T follicular helper cell (primary cell): ENCODE measurements around the gene SRGAP2B.
"Not testable (repeated sequence)": the region's sequence is repeated elsewhere in the genome, so short reads cannot be mapped to it uniquely, and the experiment has no call there.

Experiments
- DNase-seq: peaks from one replicate; pipeline ENCODE4 v3.0.0-alpha.2; 2020; ENCODE audit warnings: low read depth

SRGAP2B gene

DNA sequence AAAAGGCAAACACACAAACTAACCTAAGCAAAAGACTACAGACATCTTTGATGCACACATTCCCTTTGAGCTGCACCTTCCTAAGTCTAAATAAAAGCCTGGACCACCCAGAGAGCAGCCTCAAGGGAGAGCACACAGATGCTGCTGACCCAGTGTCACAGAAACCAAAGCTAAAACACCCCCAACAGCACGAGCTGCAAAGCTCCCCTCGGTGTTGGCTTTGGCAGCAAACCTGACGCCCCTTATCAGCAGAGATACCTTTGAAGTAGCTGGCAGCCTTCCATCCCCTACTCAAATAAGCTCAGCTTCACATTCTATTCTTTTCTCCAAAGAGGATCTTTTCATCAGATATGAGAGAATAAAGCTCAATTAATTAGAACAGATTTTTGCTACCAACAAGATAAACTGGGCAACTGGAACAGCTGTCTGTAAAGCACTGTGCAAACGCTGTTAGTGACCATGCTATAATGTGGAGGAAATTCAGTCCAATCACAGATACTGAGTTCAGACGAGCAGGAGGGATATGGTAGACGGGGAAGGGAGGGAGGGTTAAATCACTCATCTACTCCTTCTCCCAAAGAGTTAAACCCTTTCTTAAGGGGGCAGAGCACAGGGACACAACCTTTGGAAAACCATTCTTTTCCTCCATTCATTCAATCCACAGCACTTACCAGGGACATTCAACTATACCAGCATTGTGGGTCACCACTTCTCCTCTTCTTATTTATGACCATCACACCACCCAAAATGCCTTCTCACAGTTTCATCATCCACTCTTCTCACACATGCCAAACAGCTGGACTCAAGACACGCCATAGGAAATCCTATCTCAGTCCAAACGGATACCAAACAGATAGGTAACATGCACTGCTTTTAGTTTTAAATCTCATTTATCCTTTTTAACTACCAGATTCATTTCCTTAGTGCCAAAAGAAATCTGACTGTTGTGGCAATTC is 148.3 kb downstream of the SRGAP2B start:
- DNase-seq: not testable (repeated sequence)

DNA sequence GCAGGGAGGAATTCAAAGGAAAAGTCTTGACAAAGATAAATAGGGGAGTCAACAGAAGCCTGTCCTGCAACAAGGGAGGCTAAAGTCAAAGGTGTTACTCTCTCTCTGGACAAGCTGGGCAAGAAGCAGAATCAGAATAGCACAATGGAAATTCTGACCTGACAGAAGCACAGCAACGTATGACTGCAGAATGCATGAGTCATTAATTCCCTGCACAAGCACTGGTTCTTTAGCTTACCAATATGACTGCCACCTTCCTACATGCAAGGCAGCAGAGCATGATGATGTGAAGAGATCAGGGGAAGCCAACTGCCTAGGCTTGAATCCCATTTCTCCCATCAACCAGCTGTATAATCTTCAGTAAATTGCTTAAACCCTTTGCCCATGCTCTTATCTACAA is 153.4 kb downstream of the SRGAP2B start:
- not testable (repeated sequence) for DNase-seq

DNA sequence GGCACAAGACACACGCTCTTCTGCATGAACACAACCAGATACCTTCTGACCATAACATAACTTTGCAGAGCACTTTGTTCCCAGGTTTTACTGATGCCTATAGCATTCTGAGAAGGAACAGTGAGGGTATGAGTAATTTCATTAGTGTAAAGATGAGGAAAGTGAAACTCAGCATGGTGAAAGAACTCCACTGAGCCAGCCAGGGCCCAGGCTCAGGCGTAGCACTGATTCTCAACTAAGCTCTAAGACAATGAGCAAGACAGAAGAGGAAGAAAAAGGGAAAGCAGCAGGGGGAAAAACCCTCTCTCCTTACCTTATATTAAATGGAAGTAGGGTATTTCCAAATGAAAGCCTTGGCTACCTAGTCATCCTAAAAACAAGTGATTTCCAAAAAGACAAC is 155.1 kb downstream of the SRGAP2B start:
- not testable (repeated sequence) for DNase-seq

DNA sequence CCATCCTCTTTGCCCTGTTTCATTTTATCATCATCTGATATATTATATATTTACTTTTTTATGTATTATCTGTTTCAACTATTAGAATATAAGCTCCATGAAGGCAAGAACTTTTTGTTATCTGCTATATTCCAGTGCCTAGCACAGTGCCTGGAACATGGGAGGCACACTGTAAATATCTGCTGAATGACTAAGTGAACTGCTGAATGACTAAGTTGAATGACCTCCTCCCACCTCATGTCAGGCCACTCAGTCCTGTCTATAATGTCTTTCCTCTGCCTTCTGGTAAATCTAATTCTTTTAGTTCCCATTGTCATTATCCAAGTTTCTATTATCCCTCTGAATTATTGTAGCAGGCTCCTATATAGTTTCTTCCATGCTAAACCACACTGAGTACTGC is 156.5 kb downstream of the SRGAP2B start:
- not testable (repeated sequence) for DNase-seq

DNA sequence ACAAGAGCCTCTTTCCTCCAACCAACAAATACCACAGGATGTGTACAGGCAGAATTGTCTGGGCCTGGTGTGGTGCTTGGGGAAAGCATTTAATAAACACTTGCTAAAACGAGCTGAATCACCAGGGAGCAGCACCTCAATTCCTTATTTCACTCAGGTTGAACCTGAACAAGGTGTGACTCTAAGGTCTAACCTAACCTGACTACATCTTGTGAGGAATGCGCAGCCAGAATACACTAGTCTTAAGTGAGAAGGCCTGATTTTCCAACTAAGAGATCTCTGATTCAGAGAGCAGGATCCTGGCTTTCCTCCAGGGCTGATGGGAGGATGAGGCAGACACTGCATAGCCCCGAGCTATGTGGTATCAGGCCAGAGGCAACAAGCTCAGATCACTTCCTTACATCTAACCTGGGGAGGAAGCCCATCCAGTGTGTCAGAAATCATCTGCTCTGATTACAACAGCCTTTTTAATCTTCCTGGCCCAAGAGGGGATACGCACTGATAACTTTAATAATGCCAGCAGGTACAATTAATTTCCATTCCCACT is 158.9 kb downstream of the SRGAP2B start:
- DNase-seq: not testable (repeated sequence)

DNA sequence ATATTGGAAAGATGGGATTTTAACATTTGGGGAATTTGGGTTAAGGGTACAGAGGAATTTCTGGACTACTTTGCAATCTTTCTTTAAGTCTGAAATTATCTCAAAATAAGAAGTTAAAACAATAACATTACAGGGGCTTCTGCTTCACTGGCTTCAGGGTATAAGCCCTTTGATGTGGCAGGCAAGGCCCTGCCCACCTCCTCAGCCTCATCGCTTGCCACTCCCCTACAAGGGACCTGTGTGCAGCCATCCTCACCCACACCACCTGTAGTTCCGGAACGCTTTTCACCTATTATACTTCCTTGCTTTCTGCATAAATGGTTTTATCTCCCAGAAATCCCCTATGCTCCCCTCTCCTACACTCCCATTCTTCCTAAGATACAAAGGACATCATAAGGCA is 159.8 kb downstream of the SRGAP2B start:
- not testable (repeated sequence) for DNase-seq

DNA sequence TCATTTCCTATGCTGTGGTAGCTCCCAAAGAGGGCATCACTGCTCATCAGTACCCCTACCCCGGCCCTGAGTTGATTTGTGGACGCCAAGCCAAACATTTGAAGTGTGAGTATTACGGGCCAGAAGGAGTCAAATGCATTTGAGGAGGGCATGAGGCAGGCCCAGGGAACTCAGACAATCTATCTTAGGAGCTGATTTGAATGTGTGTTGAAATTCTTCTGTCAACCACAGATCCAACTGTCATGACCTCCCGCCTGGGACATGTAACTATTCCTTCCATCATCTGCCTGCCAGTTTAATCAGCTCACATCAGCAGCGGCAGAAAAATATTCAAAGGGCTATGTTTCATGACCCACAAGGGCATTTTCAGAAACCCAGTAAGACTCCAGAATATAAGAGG is 162.1 kb downstream of the SRGAP2B start:
- not testable (repeated sequence) for DNase-seq

DNA sequence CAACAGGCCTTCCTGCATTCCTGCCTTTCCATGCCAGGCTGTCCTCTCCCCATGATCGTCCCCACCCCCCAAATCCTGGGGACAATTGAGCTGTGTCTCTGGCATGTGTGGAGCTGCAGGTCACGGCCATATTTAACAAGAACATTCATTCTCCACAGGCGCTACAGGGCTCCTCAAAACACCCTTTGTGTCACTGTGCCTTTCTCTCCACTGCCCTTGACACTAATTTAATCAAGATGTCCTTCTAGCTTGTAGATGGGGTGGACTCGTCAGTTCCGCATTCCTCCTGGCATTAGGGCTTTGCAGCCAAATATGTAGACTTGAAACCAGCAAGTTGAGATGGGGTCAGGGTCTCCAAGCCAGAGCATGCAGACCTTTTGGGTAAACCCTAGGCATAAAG is 163.0 kb downstream of the SRGAP2B start:
- DNase-seq: not testable (repeated sequence)

DNA sequence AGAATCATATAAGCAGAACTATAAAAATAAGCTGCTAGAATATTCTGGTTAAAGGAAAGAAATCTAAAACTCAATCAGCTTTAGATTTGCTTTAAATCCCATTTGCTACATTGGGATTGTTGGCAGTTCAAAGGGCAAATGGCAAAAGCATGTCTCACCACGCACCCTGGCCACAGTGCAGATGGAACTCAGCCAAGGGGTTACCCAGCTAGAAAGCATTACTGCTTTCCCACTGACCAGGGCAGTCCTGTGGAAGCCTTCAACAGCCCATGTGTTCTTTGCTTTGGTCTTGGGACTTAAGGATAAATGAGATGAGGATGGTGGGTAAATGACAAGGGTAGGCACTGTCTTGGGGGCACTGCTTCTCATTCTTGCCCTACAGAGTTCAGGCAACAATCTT is 163.6 kb downstream of the SRGAP2B start:
- DNase-seq: not testable (repeated sequence)

DNA sequence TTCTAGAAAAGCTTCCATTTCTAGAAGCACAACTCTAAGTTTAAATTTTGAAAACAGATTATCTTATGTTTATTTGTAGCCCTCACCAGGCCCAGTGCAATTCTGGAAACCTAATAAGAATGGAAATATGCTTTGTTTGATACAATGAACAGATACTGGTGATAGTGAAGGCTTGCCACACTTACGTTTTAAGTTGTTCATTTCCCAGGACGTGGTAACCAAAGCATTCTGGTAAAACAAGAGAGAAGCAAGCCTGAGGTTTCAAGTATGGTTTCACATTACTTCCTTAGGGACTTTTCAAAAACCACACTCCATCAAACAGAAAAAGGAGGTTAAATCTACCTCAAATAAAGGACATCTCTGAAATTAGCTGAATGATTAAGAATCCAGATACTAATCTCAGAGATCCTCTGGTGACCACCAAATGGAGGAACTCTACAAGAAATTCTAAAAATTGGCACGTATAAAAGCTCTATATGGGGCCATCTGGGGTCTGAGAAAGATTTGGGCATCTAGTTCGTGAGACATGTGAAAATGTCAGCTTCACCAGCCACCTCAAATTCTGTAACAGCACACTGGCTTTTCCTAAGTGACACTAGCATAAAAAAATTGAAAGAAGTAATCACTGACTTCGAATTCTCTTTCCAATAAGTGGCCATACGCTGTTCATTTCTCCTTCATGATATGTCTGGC is 164.9 kb downstream of the SRGAP2B start:
- DNase-seq: not testable (repeated sequence)

DNA sequence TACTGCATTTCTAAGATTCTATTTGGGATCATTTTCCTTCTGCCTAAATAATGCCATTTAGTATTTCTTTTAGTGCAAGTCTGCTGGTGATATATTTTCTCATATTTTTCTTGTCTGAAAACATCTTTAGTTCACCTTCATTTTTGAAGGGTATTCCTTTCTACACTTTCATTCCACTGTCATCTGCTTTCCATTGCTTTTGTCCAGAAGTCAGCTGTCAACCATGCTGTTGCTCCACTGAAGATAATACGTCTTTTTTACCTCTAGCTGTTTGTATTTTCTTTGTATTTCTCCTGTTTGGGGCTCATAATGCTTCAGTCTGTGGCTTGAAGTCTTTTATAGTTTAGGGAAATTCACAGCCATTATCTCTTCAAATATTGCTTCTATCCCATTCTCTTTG is 167.8 kb downstream of the SRGAP2B start:
- DNase-seq: not testable (repeated sequence)

DNA sequence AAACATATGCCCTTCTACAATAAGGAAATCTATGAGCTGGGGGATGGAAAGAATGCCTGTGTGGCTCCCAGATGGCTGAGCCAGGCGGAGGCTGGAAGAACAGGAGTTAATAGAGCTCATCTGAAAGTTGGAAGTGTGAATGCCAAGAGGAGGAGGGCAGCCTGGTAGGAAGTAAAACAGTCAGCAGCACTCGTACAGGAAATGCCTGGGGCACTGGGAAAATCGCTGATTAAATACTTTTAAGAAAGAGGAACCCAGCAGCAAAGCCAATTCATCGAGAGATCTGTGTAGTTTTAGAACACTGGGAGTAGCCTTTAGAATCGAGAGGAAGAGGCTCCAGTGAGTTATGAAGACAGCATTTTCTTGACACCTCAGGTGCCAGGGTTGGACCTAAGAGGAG is 171.5 kb downstream of the SRGAP2B start:
- not testable (repeated sequence) for DNase-seq

DNA sequence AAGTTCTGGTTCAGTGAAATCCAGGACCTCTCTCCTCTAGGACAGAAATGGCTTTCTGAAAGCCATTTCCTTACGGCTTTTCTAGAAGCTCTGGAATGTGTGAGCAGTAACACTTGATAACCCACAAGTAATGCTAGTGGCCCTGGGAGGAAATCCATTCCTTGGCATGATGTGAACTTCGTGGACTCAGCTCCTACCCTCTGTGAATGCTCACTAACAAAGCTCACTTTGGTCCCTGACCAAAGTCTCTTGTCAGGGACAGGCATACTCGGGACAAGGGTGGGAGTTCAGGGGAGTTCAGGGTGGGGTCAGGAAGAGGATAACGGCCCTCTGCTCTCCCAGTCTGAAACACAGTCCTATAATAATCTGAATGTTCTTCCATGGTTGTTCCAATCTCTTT is 172.3 kb downstream of the SRGAP2B start:
- not testable (repeated sequence) for DNase-seq

DNA sequence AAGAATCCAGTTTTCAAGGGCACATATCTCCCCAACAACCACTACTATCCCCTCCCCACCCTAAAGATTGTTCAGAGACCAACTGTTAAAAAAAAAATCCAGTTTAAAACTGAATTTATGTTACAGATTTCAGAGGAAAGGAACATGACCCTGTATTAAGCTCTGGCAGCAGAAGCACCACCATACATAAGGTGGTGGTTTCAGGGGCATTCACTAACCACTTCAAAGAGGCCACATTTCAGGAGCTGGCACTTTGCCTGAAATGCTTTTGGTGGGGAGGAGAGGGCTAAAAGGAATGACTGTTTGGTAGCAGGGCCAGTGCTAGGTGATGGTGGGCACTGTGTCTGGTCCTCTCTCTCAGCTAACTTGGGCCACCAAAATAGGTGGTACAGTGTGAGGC is 176.0 kb downstream of the SRGAP2B start:
- DNase-seq: not testable (repeated sequence)

DNA sequence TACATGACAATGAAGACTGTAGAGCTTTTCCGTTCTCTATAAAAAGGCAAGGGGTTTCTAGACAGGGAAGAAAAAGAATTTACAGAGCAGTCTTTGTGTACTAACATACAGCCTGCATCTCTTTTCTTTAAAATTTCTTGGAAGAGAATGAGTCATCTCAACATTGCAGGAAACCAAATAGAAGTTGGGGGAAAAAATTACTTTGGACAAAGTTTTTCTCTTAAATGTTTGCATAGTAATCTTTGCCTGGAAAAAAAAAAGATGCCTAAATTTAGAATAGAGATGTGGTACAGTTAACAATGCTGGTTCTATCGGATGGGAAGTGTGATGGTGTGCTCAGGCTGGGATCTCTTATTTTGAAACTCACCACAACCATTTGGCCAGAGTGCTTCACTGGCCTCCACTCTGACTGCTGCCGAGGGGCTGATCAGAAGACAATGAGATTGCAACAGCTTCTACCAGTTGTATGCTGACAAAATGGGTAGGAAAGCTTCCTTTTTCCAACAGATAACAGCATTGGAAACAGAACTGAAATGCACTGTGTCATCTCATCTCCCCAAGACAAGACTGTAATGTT is 177.0 kb downstream of the SRGAP2B start:
- not testable (repeated sequence) for DNase-seq

DNA sequence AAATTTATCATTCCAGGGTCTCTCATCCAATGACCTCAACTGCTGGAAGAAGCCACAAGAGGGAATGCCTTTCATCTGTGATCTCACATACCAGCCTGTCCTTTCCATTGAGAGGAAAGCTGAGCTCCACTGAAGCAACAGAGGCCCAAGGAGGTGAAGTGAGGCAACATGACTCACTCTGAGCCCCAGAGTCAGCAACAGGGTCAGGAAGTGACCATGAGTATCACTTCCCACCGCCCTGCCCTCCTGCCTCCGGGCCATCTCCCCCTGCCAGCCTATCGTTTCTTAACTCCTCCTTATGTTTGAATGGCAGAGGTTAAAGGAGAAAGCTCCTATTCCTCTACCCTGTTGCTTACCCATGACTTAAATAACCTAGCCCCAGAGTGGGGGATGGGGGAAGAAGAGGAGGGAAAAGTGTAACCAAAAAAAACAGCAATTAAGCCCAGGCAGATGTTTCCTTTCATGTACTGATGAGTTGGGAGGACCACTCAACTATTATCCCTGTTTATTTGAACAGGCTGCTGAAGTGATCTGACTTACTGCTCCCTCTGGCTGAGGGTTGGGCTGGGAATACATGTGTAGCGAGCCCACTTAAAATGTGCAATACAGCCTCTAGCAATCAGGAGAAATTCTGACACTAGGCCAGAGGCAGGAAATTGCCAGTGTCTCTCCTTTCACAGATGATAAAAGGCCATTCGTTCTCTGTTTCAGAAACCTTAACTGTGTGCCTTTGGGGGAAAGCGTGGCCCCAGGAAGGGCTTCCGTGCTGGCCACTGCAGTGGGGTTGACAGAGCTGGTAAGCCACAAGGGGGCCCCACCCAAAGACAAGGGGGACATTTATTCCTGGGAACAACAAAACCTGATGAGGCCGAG is 177.7 kb downstream of the SRGAP2B start:
- DNase-seq: not testable (repeated sequence)

DNA sequence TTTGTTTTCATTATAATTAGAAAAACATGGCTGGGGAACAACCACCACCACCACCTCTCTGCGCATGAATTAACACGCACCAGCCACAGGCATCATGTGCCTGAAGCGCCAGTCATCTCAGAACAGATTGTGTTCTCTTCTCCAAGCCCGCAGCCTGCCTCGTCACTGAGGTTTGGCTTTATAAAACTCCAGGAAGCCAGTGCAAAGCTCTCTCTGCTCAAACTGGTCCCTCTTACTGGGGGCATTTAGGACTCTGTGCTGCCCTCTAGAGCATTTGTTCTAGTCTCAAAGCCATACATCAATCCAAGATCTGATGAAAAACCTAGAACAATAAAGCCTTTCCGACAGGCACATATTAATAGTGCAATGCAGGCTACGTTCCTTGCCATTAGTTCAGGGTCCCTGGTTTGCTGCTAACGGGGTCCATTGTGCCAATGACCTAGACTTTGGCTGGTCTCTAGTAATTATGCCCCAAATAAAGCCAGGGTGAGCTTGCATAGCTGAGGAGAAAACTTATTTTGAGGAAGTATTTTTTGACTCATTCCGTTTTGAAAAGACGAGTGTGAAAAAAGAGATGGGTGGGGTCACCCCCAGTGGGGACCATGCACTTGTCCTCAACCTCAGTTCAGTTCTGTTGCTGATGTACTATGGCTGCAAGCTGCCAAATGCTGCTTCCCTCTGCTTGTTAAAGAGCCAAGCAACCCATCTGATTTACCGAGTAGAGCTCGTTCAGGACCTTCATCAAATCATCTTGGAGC is 181.0 kb downstream of the SRGAP2B start:
- not testable (repeated sequence) for DNase-seq

DNA sequence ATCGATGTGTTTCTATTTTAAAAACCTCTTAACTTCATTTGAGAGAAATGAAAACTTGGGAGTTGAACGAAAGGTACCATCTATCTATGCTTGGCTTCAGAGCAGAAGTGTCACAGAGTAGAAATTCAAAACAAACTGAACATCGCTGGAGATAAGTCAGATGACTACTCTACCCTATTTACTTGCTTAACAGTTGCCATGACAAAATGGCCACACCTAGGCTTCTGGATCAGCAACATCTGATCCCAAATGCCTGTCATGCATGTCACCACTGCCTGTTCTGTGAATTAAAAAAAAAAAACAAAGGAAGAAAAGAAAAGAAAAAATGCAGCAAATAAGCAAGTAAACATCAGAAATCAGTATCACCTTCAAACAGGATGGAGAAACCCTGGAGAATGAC is 181.7 kb downstream of the SRGAP2B start:
- not testable (repeated sequence) for DNase-seq

DNA sequence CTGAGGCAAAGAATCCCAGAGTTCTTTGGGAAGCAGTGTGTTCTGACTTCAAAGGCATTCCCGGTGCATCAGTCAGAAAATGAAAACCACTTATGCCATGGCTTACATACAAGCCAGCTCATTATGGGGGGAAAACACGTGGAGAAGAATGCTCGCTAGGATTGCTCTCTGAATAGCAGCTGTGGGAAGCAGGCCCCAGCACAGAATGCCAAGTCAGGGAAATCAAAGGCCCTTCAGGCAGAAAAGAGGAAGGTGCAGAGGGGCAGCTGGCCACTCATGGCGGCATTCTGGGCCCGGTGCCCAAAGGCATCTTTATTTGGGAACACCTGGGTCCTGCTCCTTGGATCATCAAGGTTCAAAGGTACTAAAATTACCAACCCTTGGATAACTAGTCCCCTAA is 184.4 kb downstream of the SRGAP2B start:
- DNase-seq: not testable (repeated sequence)

DNA sequence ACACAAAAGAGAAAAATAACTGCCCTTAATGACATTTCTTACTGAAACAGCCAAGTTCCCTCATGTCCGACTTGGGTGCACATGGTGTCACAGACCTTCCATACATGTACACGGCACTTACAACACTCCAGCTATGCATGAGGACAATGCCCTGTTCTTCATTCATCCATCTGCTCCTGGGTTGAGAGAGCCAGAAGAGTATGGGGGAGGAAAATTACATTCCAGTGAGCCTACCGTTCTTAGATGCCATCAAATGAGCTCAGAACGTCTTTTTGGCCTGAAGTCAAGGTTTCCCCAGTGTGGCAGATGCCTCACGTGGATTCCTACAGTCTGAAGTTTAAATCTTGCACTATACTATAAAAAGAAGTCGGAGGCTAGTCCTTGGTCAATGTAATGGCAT is 194.3 kb downstream of the SRGAP2B start:
- not testable (repeated sequence) for DNase-seq
